Effector CD4-positive, alpha-beta T cell (primary cell): Measurements from ENCODE around the gene SOAT2.
"Not testable (repeated sequence)": the region's sequence is repeated elsewhere in the genome, so short reads cannot be mapped to it uniquely, and the experiment has no call there.

Experiments
- DNase-seq: peaks from one replicate; pipeline ENCODE4 v3.0.0-alpha.2; 2020

Gene SOAT2

GRCh38 chr12:53112431-53112830 is 9.1 kb downstream of the SOAT2 start:
- not testable (repeated sequence) for DNase-seq

DNA sequence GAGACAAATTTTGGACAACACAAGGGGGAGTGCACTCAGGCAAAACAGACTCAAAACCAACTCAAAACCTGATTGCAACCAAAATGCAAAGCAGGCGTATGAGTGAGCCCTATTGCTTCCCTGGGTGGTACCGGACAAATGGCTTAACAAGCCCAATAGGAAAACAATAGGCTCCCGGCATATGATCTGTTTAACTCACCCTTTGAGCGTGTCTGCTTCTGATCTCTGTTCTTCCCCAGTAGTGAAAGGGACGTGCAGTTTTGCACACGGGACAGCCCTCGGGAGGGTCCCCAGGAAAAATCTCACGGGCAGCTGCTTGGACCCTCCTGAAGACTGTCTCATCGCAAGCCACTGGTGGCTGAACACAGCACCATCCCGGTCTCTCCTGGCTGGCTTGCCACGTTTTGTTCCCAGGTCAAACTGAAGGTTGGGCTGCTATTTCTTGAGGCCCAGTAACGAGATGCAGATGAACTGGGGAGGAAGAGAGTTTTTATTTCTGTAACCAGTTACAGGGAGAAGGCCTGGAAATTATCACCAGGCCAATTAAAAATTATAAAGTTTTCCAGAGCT is 9.9 kb downstream of the SOAT2 start:
- no peak for DNase-seq

GRCh38 chr12:53113951-53114350 is 10.7 kb downstream of the SOAT2 start:
- DNase-seq: no peak

- no peak for DNase-seq
Measured at GRCh38 chr12:53115112-53115890, 12.0 kb downstream of the SOAT2 start.

GRCh38 chr12:53115891-53116648 is 12.8 kb downstream of the SOAT2 start:
- no peak for DNase-seq

DNA sequence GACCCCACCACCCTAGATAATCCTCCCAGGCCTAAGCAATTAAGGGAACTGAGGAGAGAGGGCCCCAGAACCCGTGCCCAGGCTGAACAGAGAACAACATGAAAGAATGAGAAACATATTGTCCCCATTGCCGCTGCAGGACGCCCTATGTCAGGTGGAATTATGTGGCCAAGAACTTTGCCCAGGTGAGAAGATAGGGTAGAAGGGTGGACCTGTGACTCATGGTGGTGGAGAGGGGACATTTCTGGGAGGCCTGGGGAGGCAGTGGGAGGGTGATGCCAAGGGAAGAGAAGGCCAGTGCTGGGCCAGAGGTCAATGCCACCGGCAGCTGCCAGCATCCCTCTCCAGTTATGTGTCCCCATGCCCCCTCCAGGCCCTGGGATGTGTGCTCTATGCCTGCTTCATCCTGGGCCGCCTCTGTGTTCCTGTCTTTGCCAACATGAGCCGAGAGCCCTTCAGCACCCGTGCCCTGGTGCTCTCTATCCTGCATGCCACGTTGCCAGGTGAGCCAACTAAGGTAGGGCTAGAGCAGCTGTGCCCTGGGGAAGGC is 15.5 kb downstream of the SOAT2 start:
- DNase-seq: no peak

DNA sequence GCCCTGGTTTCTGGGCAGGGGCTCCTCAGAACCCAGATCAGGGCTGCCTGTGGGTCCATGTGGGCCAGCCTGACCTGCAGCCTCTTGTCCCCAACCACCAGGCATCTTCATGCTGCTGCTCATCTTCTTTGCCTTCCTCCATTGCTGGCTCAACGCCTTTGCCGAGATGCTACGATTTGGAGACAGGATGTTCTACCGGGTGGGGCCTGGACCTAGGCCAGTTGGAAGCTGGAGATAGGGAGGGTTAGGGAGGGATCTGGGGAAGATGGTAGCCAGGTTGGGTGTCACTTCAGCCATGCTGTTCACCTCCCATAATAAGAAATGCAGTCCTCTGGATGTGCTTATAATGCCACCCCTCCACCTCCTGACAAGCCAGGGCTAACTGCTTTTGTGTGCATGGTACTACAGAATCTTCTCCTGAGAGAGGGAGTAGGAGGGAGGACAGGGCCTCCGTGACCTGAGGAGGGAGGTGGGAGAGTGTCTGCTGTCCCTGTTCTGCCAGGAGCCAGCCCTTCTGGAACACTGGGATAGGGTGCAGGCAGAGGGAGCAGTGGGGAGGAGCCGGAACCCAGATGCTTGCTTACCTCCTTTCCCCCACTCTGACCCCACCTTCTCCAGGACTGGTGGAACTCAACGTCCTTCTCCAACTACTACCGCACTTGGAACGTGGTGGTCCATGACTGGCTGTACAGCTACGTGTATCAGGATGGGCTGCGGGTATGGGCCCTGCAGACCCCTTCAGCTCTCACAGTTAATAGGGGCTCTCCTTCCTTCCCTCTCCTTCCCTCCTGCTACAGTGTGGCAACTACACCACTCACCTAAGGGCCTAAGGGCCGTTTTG is 17.6 kb downstream of the SOAT2 start:
- DNase-seq: no peak

DNA sequence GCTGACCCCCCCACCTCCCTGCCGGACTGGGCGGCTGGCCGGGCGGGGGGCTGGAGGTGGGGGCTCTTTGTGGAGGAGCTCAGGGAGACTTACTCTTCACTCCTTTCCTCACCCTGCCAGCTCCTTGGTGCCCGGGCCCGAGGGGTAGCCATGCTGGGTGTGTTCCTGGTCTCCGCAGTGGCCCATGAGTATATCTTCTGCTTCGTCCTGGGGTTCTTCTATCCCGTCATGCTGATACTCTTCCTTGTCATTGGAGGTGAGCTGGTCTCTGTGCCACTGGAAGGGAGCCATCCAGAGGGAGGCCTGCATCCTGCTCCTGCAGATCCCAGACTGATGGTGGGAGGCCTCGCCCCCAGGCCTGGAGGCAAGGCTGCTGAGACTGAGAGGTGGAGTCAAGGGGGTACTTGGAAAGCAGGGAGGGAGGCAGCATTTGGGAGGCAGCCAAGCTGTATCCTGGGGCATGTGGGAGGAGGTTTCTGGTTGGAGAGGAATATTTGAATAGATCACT is 19.7 kb downstream of the SOAT2 start:
- DNase-seq: no peak

- no peak for DNase-seq
Measured at GRCh38 chr12:53123578-53124351, 20.5 kb downstream of the SOAT2 start.

GRCh38 chr12:53124352-53124723 is 21.1 kb downstream of the SOAT2 start:
- DNase-seq: no peak

GRCh38 chr12:53127169-53127568 is 23.9 kb downstream of the SOAT2 start:
- no peak for DNase-seq

DNA sequence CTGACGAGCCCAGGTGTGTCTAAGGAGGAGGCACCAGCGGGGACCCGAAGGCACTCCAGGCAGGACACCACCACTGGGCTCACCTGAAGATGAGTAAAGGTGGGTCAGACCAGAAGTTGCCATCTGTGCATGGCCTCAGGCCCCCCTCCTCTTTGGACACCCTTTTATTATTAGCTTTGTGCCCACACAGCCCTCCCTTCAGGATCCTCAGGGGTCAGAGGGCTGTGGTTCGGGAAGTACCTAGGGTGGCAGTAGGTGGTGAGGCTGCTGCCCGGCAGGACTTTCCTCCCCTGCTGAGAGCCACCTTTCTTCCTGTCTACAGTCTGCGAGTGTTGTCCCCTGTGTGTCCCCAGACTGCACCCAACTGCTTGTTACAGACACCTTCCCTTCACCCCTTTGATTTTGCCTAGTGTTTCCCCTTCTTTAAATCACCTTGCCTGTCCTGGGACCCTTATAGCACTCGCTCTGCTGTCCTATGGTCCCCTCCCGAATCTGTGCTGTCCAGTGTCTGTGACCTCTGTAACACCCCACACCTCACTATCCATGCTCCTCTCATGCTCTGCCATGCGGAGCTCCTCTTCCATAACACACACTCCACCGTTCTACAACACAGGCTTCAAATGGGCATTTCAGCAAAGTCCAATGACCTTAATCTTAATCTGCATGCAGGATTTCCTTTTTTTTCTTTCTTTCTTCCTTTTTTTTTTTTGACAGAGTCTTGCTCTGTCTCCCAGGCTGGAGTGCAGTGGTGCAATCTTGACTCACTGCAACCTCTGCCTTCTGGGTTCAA is 25.7 kb downstream of the SOAT2 start:
- DNase-seq: no peak

DNA sequence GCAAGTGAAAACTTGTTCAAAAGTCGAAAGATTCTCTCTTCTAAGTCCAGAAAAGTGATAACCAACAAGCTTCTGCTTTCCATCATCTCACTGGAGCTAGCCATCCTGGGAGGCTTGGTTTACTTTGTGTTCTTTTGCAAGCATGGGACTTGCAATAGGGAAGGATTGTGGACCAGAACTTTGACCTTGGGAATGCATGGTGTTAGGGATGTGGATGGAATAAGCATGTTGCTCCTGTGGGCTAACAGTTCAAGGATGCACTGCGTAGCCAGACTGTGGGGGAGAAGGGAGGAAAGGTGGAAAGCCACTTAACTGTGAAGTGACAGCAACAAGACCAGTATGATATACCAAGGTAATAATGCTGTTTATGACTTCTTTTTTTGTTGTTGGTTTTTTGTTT is 28.6 kb downstream of the SOAT2 start:
- no peak for DNase-seq

DNA sequence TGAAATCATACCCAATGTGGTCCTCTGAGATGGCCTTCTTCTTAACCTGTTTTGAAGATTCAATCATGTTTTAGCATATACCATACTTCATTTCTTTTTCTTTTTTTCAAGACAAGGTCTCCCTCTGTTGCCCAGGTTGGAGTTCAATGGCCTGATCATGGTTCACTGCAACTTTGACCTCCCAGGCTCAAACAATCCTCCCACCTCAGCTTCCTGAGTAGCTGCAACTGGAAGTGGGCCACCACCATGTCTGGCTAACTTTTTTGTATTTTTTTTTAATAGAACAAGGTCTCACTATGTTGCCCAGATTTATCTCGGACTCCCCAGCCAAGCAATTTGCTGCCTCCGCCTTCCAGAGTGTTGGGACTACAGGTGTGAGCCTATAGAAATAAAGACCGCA is 30.4 kb downstream of the SOAT2 start:
- DNase-seq: no peak

GRCh38 chr12:53143355-53143754 is 40.1 kb downstream of the SOAT2 start:
- no peak for DNase-seq

DNA sequence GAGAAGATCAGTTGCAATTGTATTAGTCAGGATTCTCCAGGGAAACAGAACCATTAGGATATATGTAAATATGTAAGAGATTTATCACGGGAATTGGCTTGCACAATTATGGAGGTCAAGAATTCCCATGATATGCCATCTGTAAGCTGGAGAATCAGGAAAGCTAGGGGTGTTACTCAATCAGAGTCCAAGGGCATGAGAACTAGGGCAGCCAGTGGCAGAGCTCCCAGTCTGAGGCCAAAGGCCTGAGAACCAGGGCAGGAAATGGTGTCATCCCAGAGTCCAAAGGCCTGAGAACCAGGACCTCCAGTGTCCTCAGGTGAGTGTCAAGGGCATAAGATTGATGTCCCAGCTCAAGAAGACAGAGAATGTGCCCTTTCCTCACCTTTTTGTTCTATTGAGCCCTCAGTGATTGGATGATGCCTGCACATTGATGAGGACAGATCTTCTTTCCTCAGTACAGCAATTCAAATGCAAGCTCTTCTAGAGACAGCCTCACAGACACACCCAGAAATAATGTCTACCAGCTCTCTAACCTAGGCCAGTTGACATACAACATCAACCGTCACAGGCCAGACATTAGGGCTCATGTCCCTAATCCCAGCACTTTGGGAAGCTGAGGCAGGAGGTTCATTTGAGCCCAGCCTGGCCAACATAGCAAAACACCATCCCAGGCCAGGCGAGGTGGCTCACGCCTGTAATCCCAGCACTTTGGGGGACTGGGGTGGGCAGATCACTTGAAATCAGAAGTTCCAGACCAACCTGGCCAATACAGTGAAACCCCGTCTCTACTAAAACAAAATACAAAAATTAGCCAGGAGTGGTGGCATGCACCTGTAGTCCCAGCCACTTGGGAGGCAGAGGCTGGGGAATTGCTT is 42.3 kb downstream of the SOAT2 start:
- no peak for DNase-seq

- DNase-seq: no peak
Measured at GRCh38 chr12:53147181-53147580, 43.9 kb downstream of the SOAT2 start.

- DNase-seq: no peak
Measured at GRCh38 chr12:53147653-53148052, 44.4 kb downstream of the SOAT2 start.

- DNase-seq: no peak
Measured at GRCh38 chr12:53151039-53151438, 47.8 kb downstream of the SOAT2 start.

- DNase-seq: no peak
Measured at GRCh38 chr12:53152390-53152789, 49.1 kb downstream of the SOAT2 start.
